ENCODE measurements around the gene PBX3. TPM values are rescaled to one million over a fixed set of nuclear protein-coding genes. Genes with fewer than 3 reads are reported as not detected.

PBX3 gene
- total RNA-seq, 2 experiments from 2014 or later, result 25.3 to 30.8 TPM

DNA sequence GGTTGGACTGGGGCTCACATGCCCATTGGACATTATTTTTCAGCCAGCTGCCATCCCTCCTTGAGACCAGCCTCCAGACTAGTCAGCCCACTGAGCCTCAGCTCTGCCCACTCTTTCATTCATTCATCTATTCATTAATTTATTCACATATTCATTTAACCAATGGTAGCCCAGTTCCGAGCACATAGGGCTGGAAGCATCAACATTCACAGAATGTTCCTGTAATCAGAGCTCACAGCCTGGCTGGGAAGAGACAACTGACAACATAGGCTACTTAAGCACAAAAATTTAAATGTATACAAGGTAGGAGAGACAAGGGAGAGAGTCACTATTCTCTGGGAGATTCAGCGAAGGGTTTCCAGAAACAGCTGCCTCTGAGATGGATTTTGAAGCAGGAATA, 17.0 kb upstream of the PBX3 start:
- Histone ChIP-seq H3K4me1 (ENCODE audit: insufficient read depth, low read length) (no peaks in the 10 kb centered on the region), H3K9me3 (ENCODE audit: control insufficient read depth in 1 of 2, insufficient read depth in 1 of 2, low read length in 2 of 2) (no peaks in the 10 kb centered on the region)

GRCh38 chr9:125732562-125732961, 14.6 kb upstream of the PBX3 start:
- Mint-ChIP-seq H3K27ac (no peak overlapping the region), H3K27me3 (no peaks in the 10 kb centered on the region), H3K36me3 (ENCODE audit: low read depth) (no peaks in the 10 kb centered on the region), H3K9me3 (no peaks in the 10 kb centered on the region), H3K4me1 (ENCODE audit: low read depth) (no peaks in the 10 kb centered on the region), H3K4me3 (no peak overlapping the region)
- DNase-seq, result no peak
- no peak for ATAC-seq (ENCODE audit: poor library complexity)
- H3K4me1 ChIP-seq (ENCODE audit: insufficient read depth, low read length), result no peaks in the 10 kb centered on the region
- H3K4me3 ChIP-seq (ENCODE audit: low read length), result no peak overlapping the region
- no peak for TF ChIP-seq CTCF (IDR thresholded peaks at IDR 0.05)
- no peaks in the 10 kb centered on the region for H3K36me3 ChIP-seq (ENCODE audit: insufficient read depth, low read length)
- no peaks in the 10 kb centered on the region for H3K9me3 ChIP-seq (ENCODE audit: control insufficient read depth in 1 of 2, insufficient read depth in 1 of 2, low read length in 2 of 2)
- H3K27me3 ChIP-seq (ENCODE audit: control insufficient read depth in 1 of 2, insufficient read depth in 2 of 2, low read length in 2 of 2), result no peaks in the 10 kb centered on the region
- ChIA-PET CTCF (no interaction called here), POLR2A (no interaction called here)
- no peak overlapping the region for H3K27ac ChIP-seq (ENCODE audit: low read depth in 1 of 2, low read length in 2 of 2)
- intact Hi-C loops (cut with DNase I, micrococcal nuclease), result no loop called here

More for the DNA sequence above, 17.0 kb upstream of the PBX3 start:
- ATAC-seq (ENCODE audit: poor library complexity) (no peak), DNase-seq (no peak)
- CTCF ChIA-PET, result no interaction called here
- Histone ChIP-seq H3K4me3 (ENCODE audit: low read length) (no peak overlapping the region), H3K27me3 (ENCODE audit: control insufficient read depth in 1 of 2, insufficient read depth in 2 of 2, low read length in 2 of 2) (no peaks in the 10 kb centered on the region), H3K27ac (ENCODE audit: low read depth in 1 of 2, low read length in 2 of 2) (no peak overlapping the region), H3K36me3 (ENCODE audit: insufficient read depth, low read length) (no peaks in the 10 kb centered on the region)
- Mint-ChIP-seq H3K27me3 (no peaks in the 10 kb centered on the region), H3K4me1 (ENCODE audit: low read depth) (no peaks in the 10 kb centered on the region), H3K36me3 (ENCODE audit: low read depth) (no peaks in the 10 kb centered on the region), H3K9me3 (no peaks in the 10 kb centered on the region), H3K4me3 (no peak overlapping the region), H3K27ac (no peak overlapping the region)
- POLR2A ChIA-PET, result no interaction called here
- intact Hi-C loops (cut with DNase I, micrococcal nuclease), result no loop called here
- no peak for TF ChIP-seq CTCF (IDR thresholded peaks at IDR 0.05)

- no peak for DNase-seq
- H3K4me1 Mint-ChIP-seq (ENCODE audit: low read depth), result no peaks in the 10 kb centered on the region
- Histone ChIP-seq H3K27me3 (ENCODE audit: control insufficient read depth in 1 of 2, insufficient read depth in 2 of 2, low read length in 2 of 2) (no peaks in the 10 kb centered on the region), H3K9me3 (ENCODE audit: control insufficient read depth in 1 of 2, insufficient read depth in 1 of 2, low read length in 2 of 2) (no peaks in the 10 kb centered on the region), H3K4me3 (ENCODE audit: low read length) (no peak overlapping the region), H3K27ac (ENCODE audit: low read depth in 1 of 2, low read length in 2 of 2) (no peak overlapping the region), H3K36me3 (ENCODE audit: insufficient read depth, low read length) (no peaks in the 10 kb centered on the region), H3K4me1 (ENCODE audit: insufficient read depth, low read length) (no peaks in the 10 kb centered on the region)
- H3K27ac Mint-ChIP-seq, result no peak overlapping the region
- POLR2A ChIA-PET, result no interaction called here
- H3K4me3 Mint-ChIP-seq, result no peak overlapping the region
- H3K36me3 Mint-ChIP-seq (ENCODE audit: low read depth), result no peaks in the 10 kb centered on the region
- H3K27me3 Mint-ChIP-seq, result peaks cover 4% of the 10 kb centered on the region
- no peak for TF ChIP-seq CTCF (IDR thresholded peaks at IDR 0.05)
- intact Hi-C loops (cut with DNase I, micrococcal nuclease), result no loop called here
- H3K9me3 Mint-ChIP-seq, result no peaks in the 10 kb centered on the region
- ATAC-seq (ENCODE audit: poor library complexity), result no peak
- CTCF ChIA-PET, result no interaction called here
Measured at GRCh38 chr9:125739436-125739835, 7.7 kb upstream of the PBX3 start.

Data from CD4-positive, alpha-beta T cell (primary cell).